Measurements from ENCODE around the gene STEAP4. TPM values are rescaled to one million over a fixed set of nuclear protein-coding genes. Genes with fewer than 3 reads are reported as not detected.

The STEAP4 gene
- total RNA-seq, 1 donor from 2014 or later: 0.54 TPM

GRCh38 chr7:88229302-88229995 lies 77.2 kb downstream of the STEAP4 start:
- H3K9me3 Mint-ChIP-seq (ENCODE audit: unreplicated experiment): no peaks in the 10 kb centered on the region

GRCh38 chr7:88226886-88227516 lies 79.7 kb downstream of the STEAP4 start:
- TF ChIP-seq CTCF (IDR thresholded peaks at IDR 0.05; ENCODE audit: unreplicated experiment): no peak
- Mint-ChIP-seq H3K36me3 (ENCODE audit: low read depth, unreplicated experiment) (no peaks in the 10 kb centered on the region), H3K27me3 (ENCODE audit: unreplicated experiment) (no peaks in the 10 kb centered on the region), H3K27ac (ENCODE audit: unreplicated experiment) (no peak overlapping the region), H3K4me1 (ENCODE audit: unreplicated experiment) (no peaks in the 10 kb centered on the region), H3K9me3 (ENCODE audit: unreplicated experiment) (no peaks in the 10 kb centered on the region), H3K4me3 (ENCODE audit: unreplicated experiment) (no peak overlapping the region)
- no peak for DNase-seq (ENCODE audit: low spot score)

More at GRCh38 chr7:88229302-88229995, 77.2 kb downstream of the STEAP4 start:
- Mint-ChIP-seq H3K4me3 (ENCODE audit: unreplicated experiment) (no peak overlapping the region), H3K27ac (ENCODE audit: unreplicated experiment) (no peak overlapping the region), H3K36me3 (ENCODE audit: low read depth, unreplicated experiment) (no peaks in the 10 kb centered on the region), H3K27me3 (ENCODE audit: unreplicated experiment) (no peaks in the 10 kb centered on the region), H3K4me1 (ENCODE audit: unreplicated experiment) (no peaks in the 10 kb centered on the region)
- no peak for TF ChIP-seq CTCF (IDR thresholded peaks at IDR 0.05; ENCODE audit: unreplicated experiment)
- DNase-seq (ENCODE audit: low spot score): no peak

GRCh38 chr7:88226201-88226600 lies 80.5 kb downstream of the STEAP4 start:
- Mint-ChIP-seq H3K36me3 (ENCODE audit: low read depth, unreplicated experiment) (no peaks in the 10 kb centered on the region), H3K27me3 (ENCODE audit: unreplicated experiment) (no peaks in the 10 kb centered on the region), H3K4me1 (ENCODE audit: unreplicated experiment) (peaks cover under 1% of the 10 kb centered on the region), H3K4me3 (ENCODE audit: unreplicated experiment) (no peak overlapping the region), H3K27ac (ENCODE audit: unreplicated experiment) (no peak overlapping the region), H3K9me3 (ENCODE audit: unreplicated experiment) (no peaks in the 10 kb centered on the region)
- DNase-seq (ENCODE audit: low spot score): no peak
- TF ChIP-seq CTCF (IDR thresholded peaks at IDR 0.05; ENCODE audit: unreplicated experiment): no peak

- Mint-ChIP-seq H3K27ac (ENCODE audit: unreplicated experiment) (no peak overlapping the region), H3K4me3 (ENCODE audit: unreplicated experiment) (no peak overlapping the region), H3K4me1 (ENCODE audit: unreplicated experiment) (peaks cover 6% of the 10 kb centered on the region), H3K36me3 (ENCODE audit: low read depth, unreplicated experiment) (no peaks in the 10 kb centered on the region), H3K9me3 (ENCODE audit: unreplicated experiment) (no peaks in the 10 kb centered on the region), H3K27me3 (ENCODE audit: unreplicated experiment) (no peaks in the 10 kb centered on the region)
- TF ChIP-seq CTCF (IDR thresholded peaks at IDR 0.05; ENCODE audit: unreplicated experiment): no peak
- DNase-seq (ENCODE audit: low spot score): no peak
Observed at GRCh38 chr7:88224601-88225275, 82.0 kb downstream of the STEAP4 start.

GRCh38 chr7:88223265-88223664 lies 83.4 kb downstream of the STEAP4 start:
- Mint-ChIP-seq H3K27ac (ENCODE audit: unreplicated experiment) (no peak overlapping the region), H3K27me3 (ENCODE audit: unreplicated experiment) (peaks cover 2% of the 10 kb centered on the region), H3K4me1 (ENCODE audit: unreplicated experiment) (peaks cover 11% of the 10 kb centered on the region), H3K9me3 (ENCODE audit: unreplicated experiment) (no peaks in the 10 kb centered on the region), H3K4me3 (ENCODE audit: unreplicated experiment) (no peak overlapping the region), H3K36me3 (ENCODE audit: low read depth, unreplicated experiment) (no peaks in the 10 kb centered on the region)
- DNase-seq (ENCODE audit: low spot score): no peak
- TF ChIP-seq CTCF (IDR thresholded peaks at IDR 0.05; ENCODE audit: unreplicated experiment): no peak
